Measurements from ENCODE around the gene UBE2Z. TPM values are rescaled to one million over a fixed set of nuclear protein-coding genes. Genes with fewer than 3 reads are reported as not detected.

Gene UBE2Z
- total and polyA plus RNA-seq, 2 of the 13 experiments (the other 11 are each of a cell fraction or from before 2014, with no cell fraction given): 63.2 to 122 TPM

GRCh38 chr17:48960834-48961515 is 52.8 kb downstream of the UBE2Z start (continued):
- no peak for TF ChIP-seq ZNF24 (IDR thresholded peaks at IDR 0.05)
- no peak for TF ChIP-seq TAF15 (IDR thresholded peaks at IDR 0.05; ENCODE audit: low read depth, low read length, poor library complexity, severe bottlenecking)
- peak; percentile 62 for TF ChIP-seq ZMYM3 (CRISPR knock-in tag; IDR thresholded peaks at IDR 0.05)
- TF ChIP-seq POGK (CRISPR knock-in tag; conservative IDR thresholded peaks at IDR 0.05): no peak
- TF ChIP-seq ZFY (CRISPR knock-in tag; IDR thresholded peaks at IDR 0.05): peak; percentile 39; the same call in 1 of the 2 replicates
- peak; percentile 33; the same call in 1 of the 2 replicates for TF ChIP-seq HMGXB3 (CRISPR knock-in tag; IDR thresholded peaks at IDR 0.05; ENCODE audit: borderline replicate concordance)
- no peak for TF ChIP-seq ZNF253 (CRISPR knock-in tag; IDR thresholded peaks at IDR 0.05; ENCODE audit: borderline replicate concordance)
- TF ChIP-seq YEATS2 (CRISPR knock-in tag; IDR thresholded peaks at IDR 0.05; ENCODE audit: borderline replicate concordance): 0 out of 2 replicates have a peak, but pooled peaks have one; percentile 19
- TF ChIP-seq ZBTB33 (CRISPR knock-in tag; IDR thresholded peaks at IDR 0.05): no peak
- no peak for TF ChIP-seq ZNF598 (CRISPR knock-in tag; IDR thresholded peaks at IDR 0.05; ENCODE audit: borderline replicate concordance)
- no peak for TF ChIP-seq ZNF362 (CRISPR knock-in tag; IDR thresholded peaks at IDR 0.05; ENCODE audit: borderline replicate concordance)
- TF ChIP-seq MTF2 (CRISPR knock-in tag; IDR thresholded peaks at IDR 0.05; ENCODE audit: borderline replicate concordance): no peak
- peak; percentile 16; the same call in 1 of the 2 replicates for TF ChIP-seq TFDP1 (CRISPR knock-in tag; IDR thresholded peaks at IDR 0.05; ENCODE audit: borderline replicate concordance)
- TF ChIP-seq MAFK (conservative IDR thresholded peaks at IDR 0.05 in 1 of 2, IDR thresholded peaks at IDR 0.05 in 1 of 2; ENCODE audit: low read length in 2 of 2): peak in 1 of 2 experiments; percentile 0; a peak in 1 of 4 replicates
- TF ChIP-seq SNAPC5 (CRISPR knock-in tag; IDR thresholded peaks at IDR 0.05; ENCODE audit: borderline replicate concordance): no peak
- 0 out of 2 replicates have a peak, but pooled peaks have one; percentile 36 for TF ChIP-seq MEIS2 (CRISPR knock-in tag; IDR thresholded peaks at IDR 0.05)
- no peak for TF ChIP-seq GABPB1 (CRISPR knock-in tag; IDR thresholded peaks at IDR 0.05)

Data from HepG2 (cell line).